ENCODE data around the gene DIP2A. TPM values are rescaled to one million over a fixed set of nuclear protein-coding genes. Genes with fewer than 3 reads are reported as not detected.

Gene DIP2A
- total and polyA plus RNA-seq, 2 of the 8 experiments (the other 6 are each of a cell fraction or from before 2014, with no cell fraction given), result 16.0 to 27.1 TPM

DNA sequence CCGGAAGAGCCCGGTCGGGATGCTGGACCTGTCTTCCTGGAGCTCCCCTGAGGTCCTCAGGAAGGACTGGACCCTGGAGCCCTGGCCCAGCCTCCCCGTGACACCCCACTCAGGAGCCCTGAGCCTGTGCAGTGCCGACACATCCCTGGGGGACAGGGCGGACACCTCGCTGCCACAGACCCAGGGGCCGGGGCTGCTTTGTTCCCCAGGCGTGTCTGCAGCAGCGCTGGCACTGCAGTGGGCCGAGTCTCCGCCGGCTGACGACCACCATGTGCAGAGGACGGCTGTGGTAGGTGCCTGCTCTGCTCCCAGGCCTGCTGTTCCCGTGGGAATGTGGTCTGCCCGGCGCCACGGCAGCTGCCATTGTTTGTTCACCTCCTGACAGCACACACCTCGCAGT, 42.1 kb upstream of the DIP2A start (continued):
- no peak for TF ChIP-seq POU5F1 (IDR thresholded peaks at IDR 0.05; ENCODE audit: low read depth, low read length)
- no peak for TF ChIP-seq NRF1 (IDR thresholded peaks at IDR 0.05; ENCODE audit: low read depth, low read length)
- TF ChIP-seq RNF2 (IDR thresholded peaks at IDR 0.05; ENCODE audit: borderline replicate concordance, low read depth, low read length, missing control alignments, poor library complexity, severe bottlenecking), result no peak
- no peak for TF ChIP-seq TAF7 (optimal IDR thresholded peaks at IDR 0.05; ENCODE audit: borderline replicate concordance, low read depth, low read length)
- no peak for TF ChIP-seq CREB1 (IDR thresholded peaks at IDR 0.05)
- no peak for TF ChIP-seq PHF8 (conservative IDR thresholded peaks at IDR 0.05; ENCODE audit: low read depth, low read length)
